Hematopoietic multipotent progenitor cell treated with erythropoietin and hydrocortisone succinate and interleukin-3 and kit ligand, for 4 days (in vitro differentiated cells): ENCODE results near the gene FRMD4A.
"Not testable (repeated sequence)": the region's sequence is repeated elsewhere in the genome, so short reads cannot be mapped to it uniquely, and the experiment has no call there.

Source experiments
- DNase-seq: peaks from one replicate; pipeline ENCODE4 v3.0.0-alpha.2; 2015

The FRMD4A gene

GRCh38 chr10:13767148-13767547, 563.6 kb downstream of the FRMD4A start:
- DNase-seq, result not testable (repeated sequence)

- no peak for DNase-seq
Measured at GRCh38 chr10:13765641-13766341, 564.9 kb downstream of the FRMD4A start.

- no peak for DNase-seq
Measured at GRCh38 chr10:13761490-13762091, 569.1 kb downstream of the FRMD4A start.

GRCh38 chr10:13759168-13759567, 571.6 kb downstream of the FRMD4A start:
- no peak for DNase-seq

- DNase-seq, result no peak
Measured at GRCh38 chr10:13758756-13759155, 572.0 kb downstream of the FRMD4A start.

- peak; percentile 58 for DNase-seq
Measured at GRCh38 chr10:13758312-13758711, 572.4 kb downstream of the FRMD4A start.

- DNase-seq, result no peak
Measured at GRCh38 chr10:13754277-13754676, 576.4 kb downstream of the FRMD4A start.

GRCh38 chr10:13751191-13751764, 579.4 kb downstream of the FRMD4A start:
- no peak for DNase-seq

GRCh38 chr10:13750299-13751190, 580.2 kb downstream of the FRMD4A start:
- DNase-seq, result no peak

- no peak for DNase-seq
Measured at GRCh38 chr10:13745271-13745670, 585.5 kb downstream of the FRMD4A start.

- DNase-seq, result no peak
Measured at GRCh38 chr10:13743963-13744362, 586.8 kb downstream of the FRMD4A start.

GRCh38 chr10:13743101-13743693, 587.5 kb downstream of the FRMD4A start:
- DNase-seq, result peak; percentile 58

- no peak for DNase-seq
Measured at GRCh38 chr10:13741438-13741837, 589.3 kb downstream of the FRMD4A start.

GRCh38 chr10:13740461-13740860, 590.3 kb downstream of the FRMD4A start:
- no peak for DNase-seq

GRCh38 chr10:13739183-13739582, 591.5 kb downstream of the FRMD4A start:
- DNase-seq, result peak; percentile 49

- no peak for DNase-seq
Measured at GRCh38 chr10:13736506-13736905, 594.2 kb downstream of the FRMD4A start.

- no peak for DNase-seq
Measured at GRCh38 chr10:13734151-13734550, 596.6 kb downstream of the FRMD4A start.

- DNase-seq, result no peak
Measured at GRCh38 chr10:13733071-13733470, 597.7 kb downstream of the FRMD4A start.

- DNase-seq, result no peak
Measured at GRCh38 chr10:13732465-13732881, 598.3 kb downstream of the FRMD4A start.

GRCh38 chr10:13731799-13732198, 598.9 kb downstream of the FRMD4A start:
- no peak for DNase-seq

- DNase-seq, result no peak
Measured at GRCh38 chr10:13730956-13731355, 599.8 kb downstream of the FRMD4A start.

GRCh38 chr10:13730306-13730652, 600.4 kb downstream of the FRMD4A start:
- DNase-seq, result no peak
